ENCODE measurements around the gene RASSF1. TPM values are rescaled to one million over a fixed set of nuclear protein-coding genes. Genes with fewer than 3 reads are reported as not detected.

Gene RASSF1
- total RNA-seq, 1 experiment from 2014 or later, result 15.9 TPM

DNA sequence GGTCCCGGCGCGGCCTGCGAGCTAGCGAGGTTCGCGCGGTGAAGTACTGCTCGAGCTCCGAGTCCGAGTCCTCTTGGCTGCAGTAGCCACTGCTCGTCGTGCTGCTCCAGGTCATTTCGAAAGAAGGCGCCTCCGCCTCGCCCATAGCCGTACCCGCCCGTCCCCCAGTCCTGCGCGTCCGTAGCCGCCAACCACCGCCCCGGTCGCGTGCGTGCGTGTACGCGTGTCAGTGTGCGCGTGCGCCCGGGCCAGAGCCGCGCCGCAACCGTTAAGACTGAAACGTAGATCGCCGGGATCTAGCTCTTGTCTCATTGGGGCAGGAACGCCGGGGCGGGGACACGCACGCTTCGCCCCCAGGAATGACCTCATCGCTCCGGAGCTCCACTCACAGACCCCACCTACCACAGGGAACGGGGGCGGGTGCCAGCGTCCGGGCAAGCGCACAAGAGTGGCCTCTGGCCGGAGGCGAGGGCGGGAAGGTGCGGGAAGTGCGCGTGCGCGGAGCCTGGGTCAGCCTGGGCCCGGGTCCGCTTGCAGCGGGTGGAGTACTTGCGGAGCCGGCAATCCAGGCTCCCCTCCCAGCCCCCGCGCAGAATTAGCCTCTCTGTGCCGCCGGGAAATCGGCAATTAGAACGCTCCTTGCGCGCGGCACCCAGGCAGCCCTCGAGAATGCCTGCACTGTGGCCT is 3.3 kb downstream of the RASSF1 start:
- H2AFZ ChIP-seq, result peak overlapping the region; percentile 80
- H3F3A ChIP-seq (ENCODE audit: insufficient read depth, low read depth), result peaks cover 37% of the 10 kb centered on the region; the same call in 1 of the 2 replicates
- H3K4me2 ChIP-seq, result peak overlapping the region; percentile 73
- intact Hi-C loops (cut with micrococcal nuclease; ENCODE audit: unreplicated experiment), result loop anchor here (5.0 kb wide), 2 partner anchors 70 to 110 kb away; partner anchors contain the start of gene SEMA3B
- no peak for TF ChIP-seq EZH2 (IDR thresholded peaks at IDR 0.05; ENCODE audit: low read depth)
- TF ChIP-seq, protein P1, sequence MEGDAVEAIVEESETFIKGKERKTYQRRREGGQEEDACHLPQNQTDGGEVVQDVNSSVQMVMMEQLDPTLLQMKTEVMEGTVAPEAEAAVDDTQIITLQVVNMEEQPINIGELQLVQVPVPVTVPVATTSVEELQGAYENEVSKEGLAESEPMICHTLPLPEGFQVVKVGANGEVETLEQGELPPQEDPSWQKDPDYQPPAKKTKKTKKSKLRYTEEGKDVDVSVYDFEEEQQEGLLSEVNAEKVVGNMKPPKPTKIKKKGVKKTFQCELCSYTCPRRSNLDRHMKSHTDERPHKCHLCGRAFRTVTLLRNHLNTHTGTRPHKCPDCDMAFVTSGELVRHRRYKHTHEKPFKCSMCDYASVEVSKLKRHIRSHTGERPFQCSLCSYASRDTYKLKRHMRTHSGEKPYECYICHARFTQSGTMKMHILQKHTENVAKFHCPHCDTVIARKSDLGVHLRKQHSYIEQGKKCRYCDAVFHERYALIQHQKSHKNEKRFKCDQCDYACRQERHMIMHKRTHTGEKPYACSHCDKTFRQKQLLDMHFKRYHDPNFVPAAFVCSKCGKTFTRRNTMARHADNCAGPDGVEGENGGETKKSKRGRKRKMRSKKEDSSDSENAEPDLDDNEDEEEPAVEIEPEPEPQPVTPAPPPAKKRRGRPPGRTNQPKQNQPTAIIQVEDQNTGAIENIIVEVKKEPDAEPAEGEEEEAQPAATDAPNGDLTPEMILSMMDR (conservative IDR thresholded peaks at IDR 0.05), result no peak
- H3K4me3 ChIP-seq, result peak overlapping the region; percentile 83
- DNase-seq, result peak; percentile 92 to 99
- ChIA-PET POLR2A (ENCODE audit: unreplicated experiment) (interaction anchor here (0.6 to 1.5 kb wide), 14 partner anchors 13 to 997 kb away, joined by 3 to 8 read pairs (median 5); partner anchors contain the start of genes CYB561D2, GNAI2, HEMK1 and HYAL3), CTCF (interaction anchor here (0.5 to 1.3 kb wide), 6 partner anchors 10 to 109 kb away, joined by 3 to 7 read pairs (median 4); partner anchors contain the start of genes CYB561D2 and NPRL2)
- no peaks in the 10 kb centered on the region for H4K20me1 ChIP-seq (ENCODE audit: insufficient read depth)
- H3K9me2 ChIP-seq (ENCODE audit: insufficient read depth), result no peaks in the 10 kb centered on the region
- no peaks in the 10 kb centered on the region for H3K9me3 ChIP-seq (ENCODE audit: insufficient read depth, low read depth)
- no peaks in the 10 kb centered on the region for H3K36me3 ChIP-seq (ENCODE audit: low read depth)
- no peaks in the 10 kb centered on the region for H3K27me3 ChIP-seq (ENCODE audit: insufficient read depth, low read depth)
- peaks cover 25% of the 10 kb centered on the region for H3K4me1 ChIP-seq (replicated peaks; ENCODE audit: insufficient read depth)
- peaks cover 42% of the 10 kb centered on the region for H3K79me2 ChIP-seq (ENCODE audit: low read depth)
- peak overlapping the region; percentile 64 for H3K27ac ChIP-seq
- BruUV-seq (replicated peaks), result no TSS peak

DNA sequence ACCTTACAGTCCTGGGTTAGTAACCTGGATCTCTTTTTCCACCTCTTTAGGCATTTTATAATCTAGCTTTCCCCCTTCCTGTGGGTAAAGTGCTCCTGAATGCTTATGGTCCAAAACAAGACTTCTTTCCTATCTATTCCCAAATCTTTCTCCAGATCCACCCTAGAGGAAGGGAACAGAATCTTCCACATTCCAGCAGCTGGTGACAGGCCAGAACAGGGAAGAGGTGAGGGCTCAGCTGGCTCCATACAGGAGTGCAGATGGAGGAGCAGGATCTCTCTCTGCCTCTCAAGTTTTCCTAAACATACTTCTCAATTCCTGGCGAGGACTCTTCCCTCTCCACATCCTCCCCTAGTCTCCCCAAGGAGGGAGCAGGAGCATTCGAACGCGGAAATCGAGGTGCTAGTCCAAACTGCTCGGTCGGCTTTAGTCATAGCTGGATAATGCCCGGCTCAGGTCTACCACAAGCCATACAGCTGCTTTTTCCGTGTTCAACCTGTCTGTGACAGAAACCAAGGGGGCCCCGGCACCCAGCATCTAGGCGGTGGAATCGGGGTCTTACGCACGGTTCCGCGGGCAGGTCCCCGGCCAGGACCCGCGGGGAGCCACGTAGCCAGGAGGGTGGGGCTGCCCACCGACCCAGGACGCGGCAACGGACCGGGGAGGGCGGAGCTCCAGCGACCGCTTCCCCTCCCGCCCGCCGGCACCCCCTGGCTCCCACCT is 4.0 kb downstream of the RASSF1 start:
- intact Hi-C loops (cut with micrococcal nuclease; ENCODE audit: unreplicated experiment), result loop anchor here (5.0 kb wide), 2 partner anchors 69 to 109 kb away; partner anchors contain the start of gene SEMA3B
- Histone ChIP-seq H3K27ac (peak overlapping the region; percentile 64), H4K20me1 (ENCODE audit: insufficient read depth) (no peaks in the 10 kb centered on the region), H3K79me2 (ENCODE audit: low read depth) (peaks cover 42% of the 10 kb centered on the region), H3K4me1 (replicated peaks; ENCODE audit: insufficient read depth) (peaks cover 25% of the 10 kb centered on the region), H3F3A (ENCODE audit: insufficient read depth, low read depth) (peaks cover 37% of the 10 kb centered on the region; the same call in 1 of the 2 replicates), H3K4me2 (peak overlapping the region; percentile 73), H3K4me3 (peak overlapping the region; percentile 83), H3K36me3 (ENCODE audit: low read depth) (no peaks in the 10 kb centered on the region), H3K27me3 (ENCODE audit: insufficient read depth, low read depth) (no peaks in the 10 kb centered on the region), H3K9me3 (ENCODE audit: insufficient read depth, low read depth) (no peaks in the 10 kb centered on the region), H3K9me2 (ENCODE audit: insufficient read depth) (no peaks in the 10 kb centered on the region), H2AFZ (peak overlapping the region; percentile 80)
- TSS peak; percentile 71 for BruUV-seq (replicated peaks)
- ChIA-PET POLR2A (ENCODE audit: unreplicated experiment) (interaction anchor here (0.5 to 1.5 kb wide), 11 partner anchors 14 to 470 kb away, joined by 3 to 8 read pairs (median 6); partner anchors contain the start of genes CYB561D2, GNAI2, HEMK1 and HYAL3), CTCF (interaction anchor here (0.5 to 1.3 kb wide), 6 partner anchors 10 to 96 kb away, joined by 3 to 7 read pairs (median 6); partner anchors contain the start of genes CYB561D2 and NPRL2)
- no peak for TF ChIP-seq EZH2 (IDR thresholded peaks at IDR 0.05; ENCODE audit: low read depth)
- no peak for DNase-seq

DNA sequence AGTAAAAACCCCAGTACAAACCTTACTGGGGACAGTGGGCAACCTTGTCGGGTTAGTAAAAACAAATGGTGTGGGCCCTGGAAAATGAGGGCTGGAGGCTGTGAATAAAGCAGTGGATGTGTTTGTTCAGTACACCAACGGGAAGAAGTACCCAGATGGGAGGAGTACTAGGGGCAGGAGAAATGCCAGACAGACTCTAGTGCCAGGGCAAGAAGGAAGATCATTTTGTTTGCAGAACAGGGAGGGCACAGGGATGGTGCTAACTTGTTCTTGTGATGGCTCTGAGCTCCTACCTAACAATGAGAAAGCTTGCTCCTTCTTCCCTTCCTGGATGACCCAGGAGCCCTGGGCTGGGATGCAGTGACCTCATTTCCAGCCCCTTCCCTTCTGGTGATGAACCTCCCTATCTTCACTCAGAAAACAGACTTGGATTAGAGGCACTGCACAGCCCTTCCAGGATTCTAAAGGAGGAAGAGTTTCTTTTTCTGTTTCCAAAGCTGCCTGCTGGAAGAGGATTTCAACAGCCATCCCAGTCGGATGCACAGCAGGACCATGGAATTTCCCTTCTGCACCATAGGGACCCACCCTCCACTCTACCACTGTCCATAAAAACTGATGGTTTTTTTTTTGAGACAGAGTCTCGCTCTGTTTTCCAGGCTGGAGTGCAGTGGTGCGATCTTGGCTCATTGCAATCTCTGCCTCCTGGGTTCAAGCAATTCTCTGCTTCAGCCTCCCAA is 6.1 kb downstream of the RASSF1 start:
- Histone ChIP-seq H3K36me3 (ENCODE audit: low read depth) (no peaks in the 10 kb centered on the region), H3K79me2 (ENCODE audit: low read depth) (peaks cover 42% of the 10 kb centered on the region), H3K27me3 (ENCODE audit: insufficient read depth, low read depth) (no peaks in the 10 kb centered on the region), H4K20me1 (ENCODE audit: insufficient read depth) (no peaks in the 10 kb centered on the region), H3F3A (ENCODE audit: insufficient read depth, low read depth) (peaks cover 41% of the 10 kb centered on the region; the same call in 1 of the 2 replicates), H2AFZ (no peak overlapping the region), H3K4me2 (peak overlapping the region; percentile 73), H3K27ac (no peak overlapping the region; the same call in 1 of the 2 replicates), H3K4me3 (no peak overlapping the region), H3K9me3 (ENCODE audit: insufficient read depth, low read depth) (no peaks in the 10 kb centered on the region), H3K4me1 (replicated peaks; ENCODE audit: insufficient read depth) (peaks cover 25% of the 10 kb centered on the region), H3K9me2 (ENCODE audit: insufficient read depth) (no peaks in the 10 kb centered on the region)
- TF ChIP-seq EZH2 (IDR thresholded peaks at IDR 0.05; ENCODE audit: low read depth), result no peak
- DNase-seq, result no peak
- intact Hi-C loops (cut with micrococcal nuclease; ENCODE audit: unreplicated experiment), result loop anchor here (1.0 to 5.0 kb wide), 3 partner anchors 34 to 107 kb away; partner anchors contain the start of gene SEMA3B
- CTCF ChIA-PET, result no interaction called here
- POLR2A ChIA-PET (ENCODE audit: unreplicated experiment), result no interaction called here
- BruUV-seq (replicated peaks), result no TSS peak

All from PC-9 (cell line).